HPDE6-E6E7 (cell line): ENCODE measurements around the gene SLC25A30.

Experiments used
- DNase-seq: peaks from one replicate; pipeline ENCODE4 v3.0.0; 2011; ENCODE audit warnings: missing footprints; ENCODE audit errors: extremely low spot score

SLC25A30 gene

GRCh38 chr13:45417790-45418534, at the start of gene SLC25A30:
Gene SLC25A30 (minus strand): TSS chr13:45418373. CDS start chr13:45411425, 6,948 bp downstream.
- DNase-seq: peak; percentile 42

- no peak for DNase-seq
Observed at GRCh38 chr13:45466359-45466758, 48.2 kb upstream of the SLC25A30 start.

- DNase-seq: peak; percentile 74
Observed at GRCh38 chr13:45464687-45465453, 46.7 kb upstream of the SLC25A30 start, which contains the start of gene COG3. Gene COG3 (plus strand): TSS chr13:45464939. CDS start chr13:45465037, 98 bp downstream.

GRCh38 chr13:45464141-45464686, 46.0 kb upstream of the SLC25A30 start:
- DNase-seq: no peak

- DNase-seq: no peak
Observed at GRCh38 chr13:45456196-45456972, 38.2 kb upstream of the SLC25A30 start.

GRCh38 chr13:45454204-45454603, 36.0 kb upstream of the SLC25A30 start:
- DNase-seq: no peak

- DNase-seq: no peak
Observed at GRCh38 chr13:45451282-45451681, 33.1 kb upstream of the SLC25A30 start.

GRCh38 chr13:45448965-45449559, 30.9 kb upstream of the SLC25A30 start:
- DNase-seq: no peak

GRCh38 chr13:45447050-45447661, 29.0 kb upstream of the SLC25A30 start:
- DNase-seq: no peak

GRCh38 chr13:45446181-45446580, 28.0 kb upstream of the SLC25A30 start:
- no peak for DNase-seq

GRCh38 chr13:45445053-45445452, 26.9 kb upstream of the SLC25A30 start:
- DNase-seq: no peak

GRCh38 chr13:45441633-45442032, 23.5 kb upstream of the SLC25A30 start:
- peak; percentile 4 for DNase-seq

GRCh38 chr13:45439781-45440462, 21.7 kb upstream of the SLC25A30 start:
- DNase-seq: no peak

GRCh38 chr13:45439008-45439407, 20.8 kb upstream of the SLC25A30 start:
- no peak for DNase-seq

GRCh38 chr13:45437947-45438346, 19.8 kb upstream of the SLC25A30 start:
- no peak for DNase-seq

- DNase-seq: no peak
Observed at GRCh38 chr13:45436953-45437352, 18.8 kb upstream of the SLC25A30 start.

- DNase-seq: no peak
Observed at GRCh38 chr13:45436332-45436731, 18.2 kb upstream of the SLC25A30 start.

- no peak for DNase-seq
Observed at GRCh38 chr13:45434556-45435371, 16.6 kb upstream of the SLC25A30 start.

GRCh38 chr13:45433381-45433790, 15.2 kb upstream of the SLC25A30 start:
- no peak for DNase-seq
